Upper lobe of left lung (tissue), 4 donors: ENCODE data around the gene LHFPL3.

ENCODE experiments used
- EP300 ChIP-seq, 4 donors: sonication (generic); formaldehyde crosslinking; IDR thresholded peaks; one replicate each; pipeline ENCODE4 v1.5.1; 2017; ENCODE audit warnings: antibody characterized with exemption in 4 of 4, control low read depth in 2 of 4
- POLR2A ChIP-seq, 4 donors: fragments of 450-650 bp; IDR thresholded peaks; one replicate each; pipeline ENCODE4 v1.5.1; 2016 to 2017; ENCODE audit warnings: antibody characterized with exemption in 4 of 4, mild to moderate bottlenecking in 2 of 4
- TF ChIP-seq, protein P1 (sequence below), 6 experiments: fragments of 450-650 bp in 4 of 6; fragments of 200-600 bp in 2 of 6; sonication (generic) in 2 of 6; IDR thresholded peaks; one replicate each; pipeline ENCODE4 v1.5.1; 2016 to 2019; ENCODE audit warnings: antibody characterized with exemption in 6 of 6

DNA sequence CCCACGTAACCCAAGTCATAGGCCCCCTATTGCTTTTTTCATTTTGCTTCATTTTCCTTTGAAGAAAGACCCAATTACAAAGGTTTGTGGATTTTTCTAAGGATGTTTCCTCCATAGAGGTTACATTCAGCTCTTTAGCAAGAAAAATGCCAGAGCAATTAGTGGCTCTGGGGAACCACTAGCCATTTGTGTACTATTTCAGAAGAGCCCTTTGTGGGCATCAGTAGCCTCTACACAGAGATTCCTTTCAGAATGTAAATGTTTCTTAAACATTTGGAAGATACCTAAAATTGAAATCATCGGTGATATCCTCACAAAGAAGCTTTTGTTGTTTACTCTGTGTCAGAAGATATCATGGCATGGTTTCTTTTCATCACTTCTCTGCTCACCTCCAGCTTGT is 394.6 kb downstream of the LHFPL3 start:
- TF ChIP-seq EP300 (IDR thresholded peaks at IDR 0.05) = no peak
- TF ChIP-seq, protein P1, sequence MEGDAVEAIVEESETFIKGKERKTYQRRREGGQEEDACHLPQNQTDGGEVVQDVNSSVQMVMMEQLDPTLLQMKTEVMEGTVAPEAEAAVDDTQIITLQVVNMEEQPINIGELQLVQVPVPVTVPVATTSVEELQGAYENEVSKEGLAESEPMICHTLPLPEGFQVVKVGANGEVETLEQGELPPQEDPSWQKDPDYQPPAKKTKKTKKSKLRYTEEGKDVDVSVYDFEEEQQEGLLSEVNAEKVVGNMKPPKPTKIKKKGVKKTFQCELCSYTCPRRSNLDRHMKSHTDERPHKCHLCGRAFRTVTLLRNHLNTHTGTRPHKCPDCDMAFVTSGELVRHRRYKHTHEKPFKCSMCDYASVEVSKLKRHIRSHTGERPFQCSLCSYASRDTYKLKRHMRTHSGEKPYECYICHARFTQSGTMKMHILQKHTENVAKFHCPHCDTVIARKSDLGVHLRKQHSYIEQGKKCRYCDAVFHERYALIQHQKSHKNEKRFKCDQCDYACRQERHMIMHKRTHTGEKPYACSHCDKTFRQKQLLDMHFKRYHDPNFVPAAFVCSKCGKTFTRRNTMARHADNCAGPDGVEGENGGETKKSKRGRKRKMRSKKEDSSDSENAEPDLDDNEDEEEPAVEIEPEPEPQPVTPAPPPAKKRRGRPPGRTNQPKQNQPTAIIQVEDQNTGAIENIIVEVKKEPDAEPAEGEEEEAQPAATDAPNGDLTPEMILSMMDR (IDR thresholded peaks at IDR 0.05) = no peak
- no peak for TF ChIP-seq POLR2A (IDR thresholded peaks at IDR 0.05)
